ENCODE data around the gene MSANTD3. TPM values are rescaled to one million over a fixed set of nuclear protein-coding genes. Genes with fewer than 3 reads are reported as not detected.
A peak's percentile ranks its signal among the peaks of the same experiment; 100 is the strongest.
"Not testable (repeated sequence)": the region's sequence is repeated elsewhere in the genome, so short reads cannot be mapped to it uniquely, and the experiment has no call there.

The MSANTD3 gene
- polyA plus RNA-seq, 1 donor: 23.9 TPM

DNA sequence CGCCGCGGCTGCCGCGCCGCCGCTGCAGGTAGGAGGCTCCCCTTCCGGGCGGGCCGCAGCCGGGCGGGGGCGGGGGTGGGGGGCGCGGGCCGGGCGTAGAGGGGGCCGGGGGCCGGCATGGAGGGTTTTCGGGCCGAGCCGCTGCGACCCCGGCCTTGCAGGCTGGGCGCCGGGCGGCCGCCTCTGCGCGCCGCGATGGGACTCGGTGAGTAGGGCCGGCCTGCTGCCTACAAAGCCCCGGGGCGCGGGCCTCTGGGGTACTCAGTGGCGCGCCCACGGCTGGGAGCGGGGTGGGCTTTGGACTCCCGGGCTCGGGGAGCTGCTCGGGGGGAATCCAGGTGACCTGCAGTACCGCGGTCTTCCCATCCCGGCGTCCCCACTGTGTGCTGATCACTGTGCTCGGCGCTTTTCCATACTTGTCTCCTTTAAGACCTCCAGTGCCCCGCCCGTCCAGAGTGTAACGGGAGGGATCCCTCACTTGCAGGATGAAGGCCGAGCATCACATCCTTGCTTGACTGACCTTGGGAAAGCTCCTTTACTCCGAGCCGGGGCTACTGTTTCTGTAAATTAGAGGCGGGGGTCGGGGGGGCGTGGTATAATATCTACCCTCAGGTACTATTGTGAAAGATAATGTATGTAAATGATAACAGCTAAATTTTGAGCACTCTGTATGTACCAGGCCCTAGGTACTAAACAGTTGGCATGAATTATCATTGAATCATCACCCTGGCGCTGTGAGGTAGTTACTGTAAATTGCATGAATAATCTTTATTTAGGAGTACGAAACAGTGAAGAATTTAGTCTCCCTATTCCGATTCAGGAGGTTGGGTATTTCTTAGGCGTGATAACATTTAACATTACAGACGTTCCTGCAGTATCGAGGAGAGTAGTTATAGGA lies 672 bp downstream of the MSANTD3 start:
- DNase-seq: peak; percentile 45

DNA sequence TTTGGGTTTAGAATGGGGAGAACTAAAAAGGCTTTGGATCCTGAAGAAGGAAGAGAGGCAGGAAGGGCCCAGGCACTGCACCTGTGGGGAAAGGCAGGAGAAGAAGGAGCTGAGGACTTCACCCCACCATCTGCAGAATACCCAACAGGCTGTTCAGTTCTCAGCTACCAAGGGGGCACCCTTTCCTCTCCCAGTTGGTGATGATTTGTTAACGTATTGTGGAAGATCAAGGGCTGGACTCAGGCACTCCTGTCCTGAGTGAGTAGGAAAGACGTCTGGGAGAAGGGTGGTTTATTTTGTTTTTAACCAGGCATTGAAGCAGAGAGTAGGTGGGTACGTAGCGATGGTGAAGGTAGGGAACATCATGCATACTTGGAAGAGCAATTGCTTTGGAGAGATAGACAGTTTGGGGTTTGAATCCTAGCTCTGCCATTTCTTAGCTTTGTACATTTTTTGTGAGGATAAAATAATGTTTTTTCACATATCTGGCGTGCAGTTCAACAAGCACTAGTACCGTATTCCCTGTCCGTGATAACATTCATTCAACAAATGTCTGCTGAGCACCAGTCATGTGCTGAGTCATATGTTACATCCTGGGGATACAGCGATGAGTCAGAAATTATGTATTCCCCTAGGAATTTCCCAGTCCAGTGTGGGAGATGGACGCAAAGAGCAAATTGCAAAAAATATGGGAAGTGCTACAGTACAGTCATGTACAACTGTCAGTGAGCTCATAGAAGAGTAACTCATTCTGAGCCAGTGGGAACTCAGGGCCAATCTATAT lies 2.1 kb downstream of the MSANTD3 start:
- no peak for DNase-seq

- DNase-seq: no peak
Measured at GRCh38 chr9:100430286-100430940, 3.5 kb downstream of the MSANTD3 start.

DNA sequence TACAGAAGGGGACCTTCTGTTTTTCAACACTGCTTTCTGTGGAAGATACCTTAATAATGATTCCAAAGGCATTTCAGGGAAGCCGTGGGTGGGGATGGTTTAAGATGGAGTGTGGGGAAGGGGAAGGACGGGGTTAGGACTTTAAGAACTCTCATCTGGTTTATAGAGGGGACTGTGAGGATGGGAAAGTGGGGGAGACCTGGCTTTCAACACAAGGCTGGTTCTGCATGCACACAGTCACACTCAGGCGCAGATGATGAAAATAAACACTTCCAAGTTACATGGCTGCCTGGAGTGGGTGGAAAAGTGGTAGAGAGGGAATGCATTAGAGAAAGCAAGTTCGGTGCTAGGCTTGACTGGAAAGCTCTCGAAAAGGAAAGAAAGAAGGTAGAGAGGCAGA lies 4.9 kb downstream of the MSANTD3 start:
- DNase-seq: no peak

DNA sequence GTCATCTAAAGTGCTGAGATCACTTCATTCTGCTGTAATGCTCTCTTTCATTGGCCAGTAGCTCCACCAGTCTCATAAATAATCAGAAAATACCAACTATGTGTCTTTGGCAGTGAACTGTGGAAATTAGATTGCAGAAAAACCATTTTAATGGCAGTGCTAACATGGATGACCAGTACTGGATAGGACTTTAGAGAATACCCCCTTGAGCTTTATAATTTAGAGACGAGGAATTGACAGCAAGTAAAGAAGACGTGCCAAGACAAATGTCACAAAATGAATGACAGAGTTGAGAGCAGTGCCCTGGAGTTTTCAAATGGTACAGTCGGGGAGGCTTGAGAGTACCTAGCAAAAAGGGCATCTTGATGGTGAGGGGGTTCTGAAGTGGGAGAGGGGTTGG lies 5.8 kb downstream of the MSANTD3 start:
- DNase-seq: no peak

DNA sequence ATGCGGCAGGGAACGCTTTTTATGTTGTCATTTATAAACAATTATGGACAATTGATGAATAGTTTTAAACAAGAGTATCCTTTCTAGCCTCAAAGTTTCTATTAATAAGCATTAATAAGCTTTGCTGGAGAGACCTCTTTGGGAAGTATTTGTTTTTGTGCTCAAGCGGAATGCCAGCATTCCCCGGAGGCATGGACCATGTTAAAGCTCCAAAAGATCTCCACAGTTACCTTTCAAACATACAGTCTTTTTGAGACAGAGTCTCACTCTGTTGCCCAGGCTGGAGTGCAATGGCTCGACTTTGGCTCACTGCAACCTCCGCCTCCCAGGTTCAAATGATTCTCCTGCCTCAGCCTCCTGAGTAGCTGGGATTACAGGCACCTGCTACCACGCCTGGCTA lies 9.6 kb downstream of the MSANTD3 start:
- DNase-seq: no peak

DNA sequence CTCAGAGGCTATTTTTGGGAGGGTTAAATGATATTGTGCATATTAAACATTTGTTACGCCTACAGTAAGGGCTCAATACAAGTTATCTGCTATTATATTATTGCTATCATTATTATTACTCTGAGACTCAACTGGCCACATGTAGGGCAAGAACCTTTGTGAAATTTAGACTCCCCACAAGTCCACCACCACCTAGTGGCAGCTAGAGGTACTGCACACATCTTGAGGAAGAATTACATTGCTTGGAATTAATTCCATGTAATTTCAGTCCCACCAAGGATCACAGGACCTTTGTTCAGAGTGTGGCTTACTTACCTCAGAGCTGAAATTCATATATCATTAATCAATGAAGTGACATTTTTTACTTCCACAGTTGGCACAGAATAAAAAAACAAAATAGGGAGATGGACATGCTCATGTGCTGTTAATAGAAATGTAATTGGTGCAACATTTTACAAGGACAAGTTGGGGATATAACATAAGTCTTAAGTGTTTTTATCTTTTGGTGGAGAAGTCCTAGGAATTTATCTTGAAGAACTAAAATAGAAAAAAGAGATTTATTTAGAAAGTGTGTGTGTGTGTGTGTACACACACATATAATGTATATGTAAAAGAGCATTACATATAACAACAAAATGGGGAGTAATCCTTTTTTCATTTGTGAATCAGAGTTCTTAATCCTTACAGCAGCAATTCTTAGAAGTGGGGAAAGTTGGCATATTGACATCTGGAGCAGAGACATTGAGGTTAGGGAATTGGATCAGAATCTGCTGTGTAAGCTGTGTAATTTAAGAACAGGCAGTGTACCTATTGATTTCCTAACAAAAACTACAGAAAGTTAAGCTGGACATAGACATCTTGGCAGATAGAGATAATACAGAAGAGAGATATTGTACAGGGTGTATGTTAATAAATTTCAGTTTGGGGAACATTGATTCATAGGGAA lies 11.2 kb downstream of the MSANTD3 start:
- peak; percentile 61 for DNase-seq

DNA sequence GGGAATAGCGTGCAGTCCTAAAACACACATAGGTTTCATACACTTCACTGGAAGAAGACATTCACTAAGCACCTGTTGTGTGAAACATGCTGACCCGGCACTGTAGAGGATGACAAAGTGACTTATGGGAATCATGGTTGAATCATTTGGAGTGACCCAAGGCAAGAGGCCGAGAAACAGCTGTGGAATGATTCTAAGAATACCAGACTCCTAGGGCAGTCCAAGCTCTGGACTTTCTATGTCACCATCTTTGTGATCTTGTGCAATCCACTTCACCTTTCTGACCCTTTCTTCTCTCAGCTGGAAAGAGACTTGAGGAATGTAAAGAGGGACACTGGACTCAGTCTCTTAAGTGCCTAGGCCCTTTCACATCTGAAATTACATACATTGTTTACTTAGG lies 13.1 kb downstream of the MSANTD3 start:
- no peak for DNase-seq

DNA sequence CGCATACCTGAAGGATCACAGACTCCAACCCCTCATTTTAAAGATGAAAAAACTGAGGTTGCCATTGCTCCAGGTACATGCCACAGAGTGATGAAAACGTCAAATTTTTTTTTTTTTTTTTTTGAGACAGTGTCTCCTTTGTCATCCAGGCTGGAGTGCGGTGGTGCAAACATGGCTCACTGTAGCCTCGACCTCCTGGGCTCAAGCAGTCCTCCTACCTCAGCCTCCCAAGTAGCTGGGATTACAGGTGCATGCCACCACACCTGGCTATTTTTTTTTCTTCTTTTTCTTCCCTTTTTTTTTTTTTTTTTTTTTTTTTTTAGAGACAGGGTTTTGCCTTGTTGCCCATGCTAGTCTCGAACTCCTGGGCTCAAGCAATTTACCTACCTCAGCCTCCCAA lies 13.5 kb downstream of the MSANTD3 start:
- not testable (repeated sequence) for DNase-seq

DNA sequence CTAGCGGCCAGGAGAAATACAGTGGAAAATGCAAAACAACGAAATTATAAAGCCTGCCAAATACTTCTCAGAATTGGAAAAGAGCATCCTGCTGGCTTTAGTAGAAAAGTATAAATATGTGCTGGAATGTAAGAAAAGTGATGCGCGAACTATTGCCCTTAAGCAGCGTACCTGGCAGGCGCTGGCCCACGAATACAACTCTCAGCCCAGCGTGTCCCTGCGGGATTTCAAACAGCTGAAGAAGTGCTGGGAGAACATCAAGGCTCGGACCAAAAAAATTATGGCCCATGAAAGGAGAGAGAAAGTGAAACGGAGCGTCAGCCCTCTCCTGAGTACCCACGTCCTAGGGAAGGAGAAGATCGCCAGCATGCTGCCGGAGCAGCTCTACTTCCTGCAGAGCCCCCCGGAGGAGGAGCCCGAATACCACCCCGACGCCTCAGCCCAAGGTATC lies 15.0 kb downstream of the MSANTD3 start:
- DNase-seq: no peak

- DNase-seq: no peak
Measured at GRCh38 chr9:100443781-100444768, 17.1 kb downstream of the MSANTD3 start.

DNA sequence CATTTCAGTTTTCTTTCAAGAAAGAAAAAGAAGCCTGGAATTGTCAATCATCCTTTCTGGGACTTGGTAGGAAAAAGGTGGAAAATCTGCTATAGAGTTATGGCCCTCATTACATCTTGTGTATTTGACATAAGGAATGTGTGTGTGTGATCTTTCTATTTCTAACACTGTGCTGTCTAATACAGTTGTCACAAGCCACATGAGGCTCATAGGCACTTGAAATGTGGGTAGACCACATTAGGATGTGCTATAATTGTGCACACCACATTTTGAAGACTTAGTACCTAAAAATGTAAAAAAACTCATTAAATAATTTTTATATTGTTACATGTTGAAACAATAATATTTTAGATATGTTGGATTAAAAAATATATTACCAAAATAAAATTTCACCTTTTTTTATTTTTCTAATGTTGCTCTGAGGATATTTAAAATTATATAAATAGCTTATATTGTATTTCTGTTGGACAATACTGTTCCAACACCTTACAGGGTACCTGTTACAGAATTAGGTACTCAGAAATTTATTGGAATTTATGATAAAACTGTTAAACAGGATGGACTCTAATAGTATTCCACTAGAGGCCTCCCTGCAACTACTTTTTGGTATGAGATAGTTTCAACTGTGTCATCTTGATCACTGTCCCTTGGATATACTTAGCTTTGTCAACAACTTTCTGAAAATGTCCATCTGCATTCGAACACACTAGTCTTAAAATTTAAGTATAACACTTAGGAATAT lies 18.4 kb downstream of the MSANTD3 start:
- DNase-seq: no peak

- DNase-seq: no peak
Measured at GRCh38 chr9:100445903-100446549, 19.1 kb downstream of the MSANTD3 start.

DNA sequence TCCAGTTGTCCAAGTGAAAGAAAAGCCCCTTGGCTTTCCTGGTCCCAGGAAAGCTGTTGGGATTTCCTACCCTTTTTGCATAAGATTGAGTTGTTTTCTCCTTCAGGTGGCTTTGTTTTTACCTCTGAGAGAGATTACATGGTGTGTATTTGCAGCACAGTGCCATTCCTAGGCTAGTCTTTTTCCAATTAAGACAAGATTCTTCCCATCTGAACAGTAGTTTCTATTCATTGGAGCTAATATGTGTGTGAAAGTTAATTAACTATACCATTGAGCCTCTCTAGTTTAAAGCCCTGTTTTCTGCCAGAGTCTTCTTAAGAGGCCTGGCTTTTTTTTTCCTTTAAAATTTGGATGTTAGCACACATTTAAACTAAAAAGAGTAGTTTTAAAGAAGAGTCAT lies 20.1 kb downstream of the MSANTD3 start:
- DNase-seq: no peak

DNA sequence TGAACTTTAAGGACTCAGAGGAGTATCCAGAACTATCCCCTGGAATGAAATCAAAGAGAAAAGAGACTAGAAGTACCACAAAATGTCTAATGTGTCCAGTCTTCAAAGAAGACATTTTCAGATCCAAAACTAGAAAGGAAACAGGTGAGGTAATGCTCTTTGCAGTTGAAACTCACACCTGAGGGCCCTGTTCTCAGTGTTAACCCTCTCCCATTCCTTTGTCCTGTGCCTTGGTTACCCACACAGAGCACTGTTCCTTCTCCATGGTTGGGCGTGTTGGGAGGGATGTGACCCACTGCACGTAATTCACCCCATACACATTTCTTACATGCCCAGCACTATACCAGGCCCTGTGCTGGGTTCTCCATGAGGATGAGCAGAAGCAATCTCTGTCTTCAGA lies 21.3 kb downstream of the MSANTD3 start:
- no peak for DNase-seq

DNA sequence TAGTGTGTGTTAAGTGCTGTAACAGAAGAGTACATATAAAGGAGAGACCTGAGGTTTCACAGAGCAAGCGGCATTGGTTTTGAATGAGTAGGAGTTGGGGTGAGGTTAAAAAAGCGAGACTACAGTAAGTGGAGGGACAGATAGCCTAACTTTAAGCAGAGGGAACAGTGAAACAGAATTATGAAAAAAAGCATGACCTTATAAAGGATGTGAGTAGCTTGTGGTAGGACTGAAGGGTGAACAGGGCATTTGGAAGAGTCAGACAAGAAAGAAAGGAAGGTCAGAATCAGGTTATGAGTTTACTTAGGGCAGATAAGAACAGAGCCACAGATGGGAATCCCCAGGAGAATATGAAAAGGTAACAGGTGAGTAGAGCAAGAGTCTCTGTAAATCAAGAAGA lies 22.5 kb downstream of the MSANTD3 start:
- no peak for DNase-seq

DNA sequence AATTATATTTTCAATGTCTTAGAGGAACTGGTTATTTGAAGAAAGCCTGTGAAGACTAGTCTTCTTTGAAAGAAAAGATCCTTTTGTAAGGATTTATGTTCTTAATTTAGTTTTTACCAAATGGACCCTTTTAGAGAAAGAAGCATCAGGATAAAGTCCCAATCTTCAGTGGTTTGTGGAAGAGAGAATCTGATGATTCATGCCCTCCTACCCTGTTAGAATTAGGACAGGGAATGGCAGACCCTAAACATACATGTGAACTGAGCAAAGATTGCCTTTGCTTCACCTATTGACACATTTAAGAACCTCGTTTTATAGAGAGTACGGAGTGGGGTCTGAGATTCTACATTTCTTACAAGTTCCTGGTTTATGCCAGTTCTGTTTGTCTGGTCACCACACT lies 26.0 kb downstream of the MSANTD3 start:
- DNase-seq: no peak

GRCh38 chr9:100455470-100455869 lies 28.5 kb downstream of the MSANTD3 start:
- DNase-seq: no peak

DNA sequence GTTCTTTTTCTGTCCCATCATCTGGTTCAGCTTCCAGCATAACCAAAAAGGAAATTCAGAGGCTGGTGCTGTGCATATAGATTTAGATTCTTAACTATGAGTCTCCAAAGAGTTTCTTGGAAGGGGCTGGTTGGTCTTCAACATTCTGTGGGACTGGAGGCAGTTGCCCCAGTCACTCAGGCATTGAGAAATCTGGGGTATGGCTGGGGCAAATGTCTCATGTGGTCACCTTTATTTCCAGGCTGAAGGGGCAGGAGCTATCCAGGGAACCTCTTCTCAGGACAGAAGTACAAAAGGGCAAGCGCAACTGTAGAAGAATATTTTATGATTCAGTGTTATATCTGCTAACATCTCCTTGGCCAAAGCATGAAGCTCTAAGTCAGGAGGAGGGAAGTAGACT lies 30.6 kb downstream of the MSANTD3 start:
- DNase-seq: no peak
